IPS DF 6.9 (cell line): Measurements from ENCODE around the gene CEACAM16.
A peak's percentile ranks its signal among the peaks of the same experiment; 100 is the strongest.

Experiments used
- DNase-seq: peaks from one replicate; pipeline ENCODE4 v3.0.0-alpha.2; 2013; ENCODE audit warnings: low read depth, low spot score
- H3K27ac ChIP-seq: one replicate; pipeline ENCODE4 v1.5.1; 2013; ENCODE audit warnings: low read length, control low read depth
- H3K27me3 ChIP-seq: 2 replicates; pipeline ENCODE4 v1.6.1; 2013; ENCODE audit warnings: mild to moderate bottlenecking, low read length; ENCODE audit not compliant: control insufficient read depth, insufficient read depth
- H3K36me3 ChIP-seq: 2 replicates; pipeline ENCODE4 v1.6.1; 2013; ENCODE audit warnings: low read length; ENCODE audit not compliant: control insufficient read depth, insufficient read depth
- H3K4me1 ChIP-seq: 2 replicates; pipeline ENCODE4 v1.6.1; 2013; ENCODE audit warnings: low read length; ENCODE audit not compliant: control insufficient read depth, insufficient read depth
- H3K4me3 ChIP-seq: 2 replicates; pipeline ENCODE4 v1.5.1; 2013; ENCODE audit warnings: mild to moderate bottlenecking, low read length
- H3K9me3 ChIP-seq: 2 replicates; pipeline ENCODE4 v1.6.1; 2013; ENCODE audit warnings: low read length, inconsistent platforms; ENCODE audit not compliant: control insufficient read depth, insufficient read depth
- WGBS: extraction: QIAGEN DNeasy Blood & Tissue Kit; methylation state at CpG from one replicate; pipeline ENCODE4 v1.1.7; 2013; ENCODE audit warnings: mixed read lengths, missing lambda C conversion rate; ENCODE audit not compliant: insufficient read length, insufficient coverage; 5-methylcytosine and 5-hydroxymethylcytosine counted together

Gene CEACAM16

DNA sequence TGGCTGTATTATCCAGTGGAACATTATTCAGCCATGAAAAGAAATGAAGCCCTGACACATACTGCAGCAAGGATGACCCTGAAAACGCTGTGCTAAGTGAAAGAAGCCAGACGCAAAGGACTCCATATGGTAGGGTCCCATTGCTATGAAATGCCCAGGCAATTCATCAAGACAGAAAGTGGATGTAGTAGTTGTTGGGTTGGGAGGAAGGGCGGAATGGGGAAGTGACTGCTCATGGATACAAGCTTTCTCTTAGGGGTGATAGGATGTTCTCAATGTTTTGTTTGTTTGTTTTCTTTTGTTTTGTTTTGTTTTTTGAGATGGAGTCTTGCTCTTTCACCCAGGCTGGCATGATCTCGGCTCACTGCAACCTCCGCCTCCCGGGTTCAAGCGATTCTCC is 11.1 kb upstream of the CEACAM16 start:
- Histone ChIP-seq H3K36me3 (no peaks in the 10 kb centered on the region), H3K4me1 (peaks cover 2% of the 10 kb centered on the region), H3K4me3 (no peak overlapping the region), H3K9me3 (no peaks in the 10 kb centered on the region), H3K27me3 (no peaks in the 10 kb centered on the region), H3K27ac (no peak overlapping the region)
- no peak for DNase-seq
- no CpG with 5 or more reads among the region's 7 CpGs for WGBS

DNA sequence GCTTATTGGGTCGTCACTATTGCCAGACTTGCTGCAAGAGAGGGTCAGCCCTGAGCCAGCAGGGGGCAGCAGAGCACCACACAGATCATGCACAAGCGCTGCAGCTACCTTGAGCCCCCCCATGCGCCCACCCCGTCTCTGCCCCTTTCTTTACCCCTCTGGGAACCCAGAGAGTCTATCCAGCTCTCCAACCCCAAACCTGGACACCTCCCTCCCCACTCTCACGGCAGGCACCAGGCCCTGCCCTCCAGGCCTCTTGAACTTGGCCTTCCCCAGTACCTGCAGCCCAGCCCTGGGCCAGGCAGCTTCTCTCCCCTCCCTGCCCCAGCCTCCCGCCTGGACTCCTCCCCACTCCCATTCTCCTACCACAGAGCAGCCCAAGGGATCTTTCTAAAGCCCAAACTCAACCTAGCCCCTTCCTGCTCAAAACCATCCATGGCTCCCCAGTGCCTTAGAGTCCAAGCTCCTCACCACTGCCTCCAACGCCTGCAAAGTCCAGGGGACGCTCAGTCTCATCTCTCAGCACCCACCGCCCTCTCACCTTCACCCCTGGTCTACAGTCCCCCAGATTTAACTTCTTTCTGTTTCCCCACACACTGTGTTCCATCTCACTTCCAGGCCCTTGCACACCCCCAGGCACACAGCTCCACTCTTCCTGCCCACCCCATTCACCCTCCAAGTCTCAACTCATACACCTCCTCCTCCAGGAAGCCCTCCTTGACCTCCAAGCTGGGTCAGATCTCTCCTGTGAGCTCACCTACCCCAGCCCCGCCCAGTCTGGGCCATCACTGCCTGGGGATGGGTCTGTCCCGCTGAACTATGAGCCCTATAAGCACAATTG is 9.4 kb upstream of the CEACAM16 start:
- DNase-seq: peak; percentile 64
- Histone ChIP-seq H3K4me1 (peaks cover 2% of the 10 kb centered on the region), H3K27ac (no peak overlapping the region), H3K36me3 (no peaks in the 10 kb centered on the region), H3K4me3 (no peak overlapping the region), H3K9me3 (no peaks in the 10 kb centered on the region), H3K27me3 (no peaks in the 10 kb centered on the region)
- no CpG with 5 or more reads among the region's 11 CpGs for WGBS

DNA sequence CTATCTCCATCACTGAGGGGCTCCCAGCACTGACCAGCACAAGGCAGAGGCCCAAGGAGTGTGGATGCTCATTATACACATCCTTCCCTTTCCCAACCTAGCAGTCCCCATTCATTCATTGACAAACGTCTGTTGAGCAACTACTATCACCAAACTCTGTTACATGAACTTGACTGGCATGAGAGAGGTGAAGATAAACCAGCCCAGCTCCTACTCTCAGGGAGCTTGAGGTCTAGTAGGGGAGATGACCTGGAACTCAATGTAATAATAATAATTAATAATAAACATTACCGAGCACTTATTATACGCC is 8.9 kb upstream of the CEACAM16 start:
- no peak overlapping the region for H3K4me3 ChIP-seq
- no peaks in the 10 kb centered on the region for H3K27me3 ChIP-seq
- no CpG with 5 or more reads among the region's 3 CpGs for WGBS
- H3K9me3 ChIP-seq: no peaks in the 10 kb centered on the region
- peaks cover 2% of the 10 kb centered on the region for H3K4me1 ChIP-seq
- H3K27ac ChIP-seq: no peak overlapping the region
- H3K36me3 ChIP-seq: no peaks in the 10 kb centered on the region
- no peak for DNase-seq

DNA sequence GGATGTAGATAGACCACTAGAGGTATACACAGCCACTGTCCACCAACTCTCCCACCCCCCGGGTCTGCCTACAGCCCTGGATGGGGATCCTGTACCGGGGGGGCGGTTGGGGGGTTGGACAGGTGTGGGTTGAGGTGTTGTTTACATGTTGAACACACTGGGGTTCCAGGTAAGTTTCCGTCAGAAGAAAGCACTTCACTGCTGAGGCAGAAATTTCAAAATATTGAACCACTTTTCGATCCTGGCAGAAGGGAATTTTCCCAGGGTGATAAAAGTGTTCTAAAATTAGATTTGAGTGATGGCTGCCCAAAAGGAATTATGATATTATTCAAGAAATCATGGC is 6.6 kb upstream of the CEACAM16 start:
- H3K9me3 ChIP-seq: no peaks in the 10 kb centered on the region
- peaks cover 3% of the 10 kb centered on the region for H3K4me1 ChIP-seq
- DNase-seq: no peak
- no peak overlapping the region for H3K27ac ChIP-seq
- H3K36me3 ChIP-seq: no peaks in the 10 kb centered on the region
- WGBS: no CpG with 5 or more reads among the region's 5 CpGs
- H3K4me3 ChIP-seq: no peak overlapping the region
- no peaks in the 10 kb centered on the region for H3K27me3 ChIP-seq

DNA sequence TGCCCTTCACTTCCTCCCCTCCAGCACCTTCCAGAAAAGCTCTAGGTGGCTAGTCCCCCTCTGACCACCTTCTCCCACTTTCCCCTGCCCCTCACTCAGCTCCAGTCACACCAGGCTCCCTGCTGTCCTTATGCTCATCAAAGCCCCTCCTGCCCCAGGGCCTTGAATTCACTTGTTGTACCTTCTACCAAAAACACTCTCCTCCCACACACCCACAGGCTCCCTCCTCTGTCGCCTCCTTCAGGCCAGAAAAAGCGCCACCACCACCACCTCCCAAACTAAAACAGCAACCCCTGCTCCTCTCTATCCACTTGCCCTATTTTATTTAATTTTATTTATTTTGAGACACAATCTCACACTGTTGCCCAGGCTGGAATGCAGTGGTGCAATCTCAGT is 4.8 kb upstream of the CEACAM16 start:
- Histone ChIP-seq H3K9me3 (no peaks in the 10 kb centered on the region), H3K27ac (no peak overlapping the region), H3K27me3 (no peaks in the 10 kb centered on the region), H3K4me3 (no peak overlapping the region), H3K36me3 (no peaks in the 10 kb centered on the region), H3K4me1 (peaks cover 5% of the 10 kb centered on the region)
- WGBS: no CpG with 5 or more reads among the region's 2 CpGs
- no peak for DNase-seq

DNA sequence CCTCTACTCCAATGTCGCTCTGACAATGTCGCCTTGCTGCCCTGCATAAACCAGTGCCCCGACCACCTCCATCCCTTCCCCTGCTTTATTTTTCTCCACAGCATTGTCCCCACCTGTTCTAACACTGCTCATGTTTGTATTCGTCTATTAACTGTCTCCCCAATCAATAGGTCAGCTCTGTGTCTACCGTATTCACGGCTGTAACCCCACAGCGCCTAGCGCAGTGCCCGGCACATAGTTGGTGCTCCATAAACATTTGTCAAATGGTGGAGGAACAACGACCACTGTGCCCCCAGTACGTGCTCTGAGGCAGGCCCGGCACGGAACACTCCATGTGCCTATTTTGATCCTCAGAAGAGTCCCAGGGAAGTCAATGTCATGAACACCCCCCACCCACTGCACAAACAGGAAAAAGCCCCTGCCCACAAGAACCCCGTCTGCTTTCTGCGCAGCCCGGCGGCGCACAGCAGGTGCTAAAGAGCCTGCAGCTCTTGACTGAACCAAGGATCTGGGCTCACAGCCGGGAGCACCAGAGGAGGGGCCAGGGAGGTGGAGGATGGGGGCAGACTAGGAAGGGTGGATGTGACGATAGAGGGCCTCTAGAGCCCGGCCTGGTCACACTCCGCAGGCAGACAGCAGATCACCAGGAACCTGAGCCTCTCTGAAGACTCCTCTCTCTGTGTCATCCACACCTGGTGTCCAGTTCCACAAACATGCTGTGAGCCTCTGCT is 1.8 kb upstream of the CEACAM16 start:
- Histone ChIP-seq H3K27ac (no peak overlapping the region), H3K36me3 (no peaks in the 10 kb centered on the region; the same call in 1 of the 2 replicates), H3K27me3 (no peaks in the 10 kb centered on the region), H3K9me3 (no peaks in the 10 kb centered on the region), H3K4me1 (peaks cover 3% of the 10 kb centered on the region; the same call in 1 of the 2 replicates), H3K4me3 (no peak overlapping the region)
- no CpG with 5 or more reads among the region's 22 CpGs for WGBS
- DNase-seq: no peak

DNA sequence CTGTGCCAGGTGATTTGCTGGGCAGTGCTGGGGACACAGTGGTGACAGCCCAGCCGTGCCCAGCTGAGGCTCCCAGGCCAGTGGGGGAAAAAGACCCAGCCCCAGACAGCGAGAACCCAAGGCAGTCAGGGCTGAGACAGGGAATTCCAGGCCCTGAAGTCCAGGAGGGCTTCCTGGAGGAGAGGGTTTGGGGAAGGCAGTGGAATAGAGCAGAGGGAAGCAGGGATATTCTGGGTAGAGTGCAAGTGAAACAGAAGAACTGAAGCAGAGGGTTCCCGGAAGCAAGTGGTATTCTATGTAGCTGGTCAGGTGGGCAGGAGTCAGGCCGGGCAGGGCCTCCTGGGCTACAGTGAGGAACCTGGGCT is 1.3 kb upstream of the CEACAM16 start:
- DNase-seq: no peak
- peaks cover 3% of the 10 kb centered on the region; the same call in 1 of the 2 replicates for H3K4me1 ChIP-seq
- WGBS: no CpG with 5 or more reads among the region's 4 CpGs
- no peaks in the 10 kb centered on the region for H3K27me3 ChIP-seq
- H3K4me3 ChIP-seq: no peak overlapping the region
- no peak overlapping the region for H3K27ac ChIP-seq
- no peaks in the 10 kb centered on the region for H3K9me3 ChIP-seq
- H3K36me3 ChIP-seq: no peaks in the 10 kb centered on the region; the same call in 1 of the 2 replicates

DNA sequence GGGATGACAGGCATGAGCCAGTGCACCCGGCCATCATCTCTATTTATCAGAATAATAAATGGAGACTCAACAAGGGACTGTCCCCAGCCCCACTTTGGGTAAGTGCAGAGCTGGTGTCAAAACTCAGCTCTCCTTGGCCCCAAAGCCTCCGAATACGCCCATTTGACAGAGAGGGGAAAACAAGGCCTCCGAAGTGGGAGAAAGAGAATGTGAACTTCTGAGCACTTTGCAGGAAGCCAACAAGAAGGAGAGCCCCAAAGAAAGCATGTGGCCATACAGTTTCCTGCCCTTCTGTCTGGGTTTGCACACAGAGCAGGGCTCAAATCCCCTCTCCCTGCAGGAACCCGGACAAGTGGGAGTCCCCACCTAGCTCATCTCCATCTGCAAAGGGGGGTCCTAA is 1.6 kb downstream of the CEACAM16 start:
- no CpG with 5 or more reads among the region's 5 CpGs for WGBS
- DNase-seq: no peak
- no peaks in the 10 kb centered on the region for H3K9me3 ChIP-seq
- H3K4me1 ChIP-seq: peaks cover 7% of the 10 kb centered on the region; the same call in 1 of the 2 replicates
- H3K27ac ChIP-seq: no peak overlapping the region
- H3K4me3 ChIP-seq: no peak overlapping the region
- no peaks in the 10 kb centered on the region; the same call in 1 of the 2 replicates for H3K36me3 ChIP-seq
- no peaks in the 10 kb centered on the region for H3K27me3 ChIP-seq

DNA sequence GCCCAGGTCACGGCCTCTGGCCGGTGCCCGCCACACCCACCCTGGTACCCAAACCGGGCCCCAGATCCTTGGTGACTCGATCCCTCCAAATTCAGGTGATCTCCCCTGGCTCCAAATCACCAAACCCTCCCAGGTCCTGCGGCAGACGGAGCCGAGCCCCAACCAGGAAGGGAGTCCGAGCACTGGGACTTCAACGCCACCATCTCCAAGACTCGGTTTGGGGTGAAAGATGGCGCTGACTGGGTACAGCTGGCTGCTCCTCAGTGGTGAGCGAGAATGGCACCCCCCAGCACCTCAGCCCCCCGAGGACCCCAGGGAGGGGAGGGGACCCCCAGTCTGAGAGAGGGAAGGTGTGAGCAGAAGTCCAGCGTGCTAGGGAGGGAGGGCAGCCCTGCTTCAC is 2.3 kb downstream of the CEACAM16 start:
- no peak overlapping the region for H3K4me3 ChIP-seq
- DNase-seq: no peak
- H3K36me3 ChIP-seq: no peaks in the 10 kb centered on the region; the same call in 1 of the 2 replicates
- H3K27ac ChIP-seq: no peak overlapping the region
- H3K9me3 ChIP-seq: no peaks in the 10 kb centered on the region
- no CpG with 5 or more reads among the region's 15 CpGs for WGBS
- peaks cover 7% of the 10 kb centered on the region; the same call in 1 of the 2 replicates for H3K4me1 ChIP-seq
- no peaks in the 10 kb centered on the region for H3K27me3 ChIP-seq

DNA sequence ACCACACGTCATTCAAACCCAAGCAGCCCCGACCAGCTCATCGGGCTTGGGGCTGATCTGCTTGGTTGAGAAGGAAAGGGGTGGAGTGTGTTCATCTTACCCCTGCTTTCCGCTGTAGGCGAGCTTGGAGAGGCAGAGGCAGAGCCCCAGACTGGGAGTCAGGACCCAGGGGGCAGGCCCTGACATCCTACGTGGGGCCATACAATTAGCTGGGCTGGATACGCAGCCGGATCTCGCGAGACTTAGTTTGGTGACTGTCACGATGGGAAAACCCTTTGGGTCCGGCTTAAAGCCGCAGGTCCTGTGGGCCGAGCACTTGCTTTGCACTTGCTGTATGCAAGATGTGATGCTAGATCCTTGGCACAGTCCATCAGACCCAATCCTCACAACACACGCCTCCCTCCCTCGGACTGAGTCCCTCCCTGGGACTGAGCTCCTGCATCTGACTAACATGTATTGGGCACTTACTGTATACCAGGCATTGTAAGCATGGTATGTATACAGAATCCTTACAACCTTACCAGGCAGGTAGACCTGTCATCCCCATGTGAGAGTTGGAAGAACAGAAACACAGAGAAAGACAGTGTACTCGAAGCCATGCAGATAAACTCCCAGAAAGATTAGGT is 3.7 kb downstream of the CEACAM16 start:
- no peak overlapping the region for H3K27ac ChIP-seq
- H3K4me3 ChIP-seq: no peak overlapping the region
- H3K4me1 ChIP-seq: peaks cover 4% of the 10 kb centered on the region; the same call in 1 of the 2 replicates
- no CpG with 5 or more reads among the region's 17 CpGs for WGBS
- no peak for DNase-seq
- H3K27me3 ChIP-seq: no peaks in the 10 kb centered on the region
- H3K36me3 ChIP-seq: no peaks in the 10 kb centered on the region; the same call in 1 of the 2 replicates
- no peaks in the 10 kb centered on the region for H3K9me3 ChIP-seq
